Neuronal stem cell (in vitro differentiated cells): ENCODE measurements around the gene RPL36AL.
A peak's percentile ranks its signal among the peaks of the same experiment; 100 is the strongest.

Experiments used
- DNase-seq: peaks from one replicate; pipeline ENCODE4 v3.0.0-alpha.2; 2013; ENCODE audit warnings: low spot score
- H2AFZ ChIP-seq: one replicate; pipeline ENCODE4 v1.6.1; 2013; ENCODE audit warnings: mild to moderate bottlenecking, low read length, inconsistent platforms
- H2AK5ac ChIP-seq: 2 replicates; pipeline ENCODE4 v1.6.1; 2013; ENCODE audit warnings: low read depth, mild to moderate bottlenecking, inconsistent platforms, low read length, moderate library complexity, mixed read lengths
- H2BK120ac ChIP-seq: 2 replicates; pipeline ENCODE4 v1.6.1; 2013; ENCODE audit warnings: low read depth, mild to moderate bottlenecking, inconsistent platforms, low read length, moderate library complexity, mixed read lengths
- H2BK12ac ChIP-seq: one replicate; pipeline ENCODE4 v1.6.1; 2013; ENCODE audit warnings: low read length, inconsistent platforms
- H2BK15ac ChIP-seq: 2 replicates; pipeline ENCODE4 v1.6.1; 2013; ENCODE audit warnings: mild to moderate bottlenecking, low read length, inconsistent platforms, mixed read lengths
- H2BK5ac ChIP-seq: one replicate; pipeline ENCODE4 v1.6.1; 2013; ENCODE audit warnings: inconsistent platforms, mild to moderate bottlenecking, low read length, moderate library complexity
- H3K14ac ChIP-seq: one replicate; pipeline ENCODE4 v1.6.1; 2013; ENCODE audit warnings: low read length, inconsistent platforms
- H3K18ac ChIP-seq: 2 replicates; pipeline ENCODE4 v1.6.1; 2013; ENCODE audit warnings: low read length, inconsistent platforms
- H3K23ac ChIP-seq: 2 replicates; pipeline ENCODE4 v1.6.1; 2013; ENCODE audit warnings: low read depth, mild to moderate bottlenecking, mixed read lengths, low read length, inconsistent platforms; ENCODE audit not compliant: poor library complexity
- H3K27ac ChIP-seq: replicated peaks from 3 replicates; pipeline ENCODE4 v1.5.1; 2013; ENCODE audit warnings: low read length, inconsistent platforms
- H3K27me3 ChIP-seq, 3 experiments: 2 replicates each; pipeline ENCODE4 v1.6.1; 2013; ENCODE audit warnings: low read length in 3 of 3, mild to moderate bottlenecking in 2 of 3, inconsistent platforms in 1 of 3, low read depth in 1 of 3, mixed read lengths in 1 of 3, moderate library complexity in 1 of 3; ENCODE audit not compliant: control insufficient read depth in 3 of 3, insufficient read depth in 3 of 3
- H3K36me3 ChIP-seq, 2 donors: replicated peaks in 1 of 2; 2 replicates each; pipeline ENCODE4 v1.6.1; 2013; ENCODE audit warnings: low read length in 2 of 2; ENCODE audit not compliant: control insufficient read depth in 2 of 2, insufficient read depth in 2 of 2
- H3K4ac ChIP-seq: 2 replicates; pipeline ENCODE4 v1.6.1; 2013; ENCODE audit warnings: inconsistent platforms, mild to moderate bottlenecking, low read length, moderate library complexity
- H3K4me1 ChIP-seq, 2 donors: 1 replicate in 1 of 2; 2 replicates in 1 of 2; pipeline ENCODE4 v1.6.1; 2013; ENCODE audit warnings: low read length in 2 of 2, low read depth in 1 of 2; ENCODE audit not compliant: control insufficient read depth in 2 of 2, insufficient read depth in 1 of 2
- H3K4me2 ChIP-seq: one replicate; pipeline ENCODE4 v1.6.1; 2013; ENCODE audit warnings: mild to moderate bottlenecking, low read length, inconsistent platforms; ENCODE audit not compliant: insufficient read depth, poor library complexity, severe bottlenecking
- H3K4me3 ChIP-seq, 2 donors: 2 replicates each; pipeline ENCODE4 v1.5.1; 2013; ENCODE audit warnings: low read length in 2 of 2, mild to moderate bottlenecking in 2 of 2, inconsistent platforms in 1 of 2, moderate library complexity in 1 of 2
- H3K79me1 ChIP-seq: one replicate; pipeline ENCODE4 v1.6.1; 2013; ENCODE audit warnings: low read depth, mild to moderate bottlenecking, inconsistent platforms, low read length, moderate library complexity
- H3K9ac ChIP-seq: one replicate; pipeline ENCODE4 v1.6.1; 2013; ENCODE audit warnings: mild to moderate bottlenecking, low read depth, low read length, inconsistent platforms; ENCODE audit not compliant: poor library complexity
- H3K9me3 ChIP-seq, 2 donors: replicated peaks in 1 of 2; 2 replicates each; pipeline versions ENCODE3 to v1.6.1; 2013; ENCODE audit warnings: low read length in 2 of 2, mild to moderate bottlenecking in 2 of 2, inconsistent platforms in 1 of 2, low read depth in 1 of 2, mixed read lengths in 1 of 2, moderate library complexity in 1 of 2; ENCODE audit not compliant: control insufficient read depth in 2 of 2, insufficient read depth in 1 of 2
- H4K8ac ChIP-seq: one replicate; pipeline ENCODE4 v1.6.1; 2013; ENCODE audit warnings: low read depth, mild to moderate bottlenecking, inconsistent platforms, low read length, moderate library complexity
- H4K91ac ChIP-seq: one replicate; pipeline ENCODE4 v1.6.1; 2013; ENCODE audit warnings: low read length, low read depth, mild to moderate bottlenecking, inconsistent platforms; ENCODE audit not compliant: poor library complexity
- WGBS, 2 donors: extraction: QIAGEN DNeasy Blood & Tissue Kit; methylation state at CpG; one replicate each; pipeline ENCODE4 v1.1.7; 2013; ENCODE audit warnings: missing lambda C conversion rate in 2 of 2, mixed read lengths in 1 of 2; ENCODE audit not compliant: insufficient read length in 2 of 2, insufficient replicate concordance in 1 of 2; ENCODE audit errors: extremely low coverage in 2 of 2; 5-methylcytosine and 5-hydroxymethylcytosine counted together

The RPL36AL gene

DNA sequence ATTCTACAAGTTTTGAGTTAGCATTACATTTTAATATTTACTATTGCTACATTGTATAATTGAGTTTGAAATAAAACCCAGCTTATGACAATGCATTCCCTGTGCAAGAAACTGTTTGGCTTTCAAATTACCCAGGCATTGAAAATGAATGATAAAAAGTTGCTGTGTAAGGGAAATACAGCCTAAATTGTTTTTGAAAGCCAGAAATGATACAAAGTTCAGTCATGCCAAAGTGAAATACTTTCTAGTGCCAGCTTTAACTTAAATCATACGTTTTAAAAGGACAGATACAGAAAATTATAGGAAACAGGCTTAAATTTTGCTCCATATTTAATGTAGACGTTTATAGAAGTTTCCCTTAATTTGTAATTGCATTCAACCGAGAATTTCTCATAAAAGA is 3.0 kb upstream of the RPL36AL start:
- Histone ChIP-seq H2AK5ac (no peak overlapping the region), H3K14ac (no peak overlapping the region), H3K9ac (no peak overlapping the region), H4K8ac (no peak overlapping the region), H3K9me3 (no peaks in the 10 kb centered on the region), H3K23ac (no peak overlapping the region), H3K4ac (no peak overlapping the region), H3K79me1 (peaks cover 4% of the 10 kb centered on the region), H4K91ac (no peak overlapping the region), H3K4me1 (peaks cover 2 to 15% of the 10 kb centered on the region in 2 donors), H3K4me3 (no peak overlapping the region), H3K18ac (no peak overlapping the region), H3K4me2 (no peak overlapping the region), H3K27ac (no peak overlapping the region), H2BK120ac (no peak overlapping the region), H2BK15ac (no peak overlapping the region), H2BK12ac (no peak overlapping the region), H2AFZ (no peak overlapping the region), H2BK5ac (no peak overlapping the region), H3K27me3 (no peaks in the 10 kb centered on the region), H3K36me3 (peaks cover 4 to 77% of the 10 kb centered on the region in 2 donors)
- no CpG with 5 or more reads among the region's 3 CpGs for WGBS, 2 donors
- no peak for DNase-seq

DNA sequence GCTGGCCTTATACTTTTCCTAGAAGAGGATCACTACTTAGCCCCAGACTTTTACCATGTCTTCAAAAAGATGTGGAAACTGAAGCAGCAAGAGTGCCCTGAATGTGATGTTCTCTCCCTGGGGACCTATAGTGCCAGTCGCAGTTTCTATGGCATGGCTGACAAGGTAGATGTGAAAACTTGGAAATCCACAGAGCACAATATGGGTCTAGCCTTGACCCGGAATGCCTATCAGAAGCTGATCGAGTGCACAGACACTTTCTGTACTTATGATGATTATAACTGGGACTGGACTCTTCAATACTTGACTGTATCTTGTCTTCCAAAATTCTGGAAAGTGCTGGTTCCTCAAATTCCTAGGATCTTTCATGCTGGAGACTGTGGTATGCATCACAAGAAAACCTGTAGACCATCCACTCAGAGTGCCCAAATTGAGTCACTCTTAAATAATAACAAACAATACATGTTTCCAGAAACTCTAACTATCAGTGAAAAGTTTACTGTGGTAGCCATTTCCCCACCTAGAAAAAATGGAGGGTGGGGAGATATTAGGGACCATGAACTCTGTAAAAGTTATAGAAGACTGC is 1.7 kb upstream of the RPL36AL start:
- no peak for DNase-seq
- no peak overlapping the region for H3K27ac ChIP-seq
- no peak overlapping the region for H3K18ac ChIP-seq
- H2BK12ac ChIP-seq, result no peak overlapping the region
- H3K27me3 ChIP-seq, result no peaks in the 10 kb centered on the region
- no peak overlapping the region for H3K9ac ChIP-seq
- WGBS, 2 donors, result no CpG with 5 or more reads among the region's 3 CpGs
- H3K14ac ChIP-seq, result no peak overlapping the region
- H3K79me1 ChIP-seq, result peaks cover 4% of the 10 kb centered on the region
- no peak overlapping the region for H2BK15ac ChIP-seq
- no peaks in the 10 kb centered on the region for H3K9me3 ChIP-seq
- H4K91ac ChIP-seq, result no peak overlapping the region
- peak overlapping the region; percentile 85 for H3K4me2 ChIP-seq
- H3K4me1 ChIP-seq, result peaks cover 2 to 15% of the 10 kb centered on the region in 2 donors
- H2BK5ac ChIP-seq, result no peak overlapping the region
- H3K4me3 ChIP-seq, result peak overlapping the region in 1 of 2 donors; percentile 76
- no peak overlapping the region for H2AK5ac ChIP-seq
- H3K36me3 ChIP-seq, result peaks cover 8 to 77% of the 10 kb centered on the region in 2 donors
- H3K23ac ChIP-seq, result no peak overlapping the region
- no peak overlapping the region for H3K4ac ChIP-seq
- no peak overlapping the region for H4K8ac ChIP-seq
- H2BK120ac ChIP-seq, result no peak overlapping the region
- H2AFZ ChIP-seq, result no peak overlapping the region

DNA sequence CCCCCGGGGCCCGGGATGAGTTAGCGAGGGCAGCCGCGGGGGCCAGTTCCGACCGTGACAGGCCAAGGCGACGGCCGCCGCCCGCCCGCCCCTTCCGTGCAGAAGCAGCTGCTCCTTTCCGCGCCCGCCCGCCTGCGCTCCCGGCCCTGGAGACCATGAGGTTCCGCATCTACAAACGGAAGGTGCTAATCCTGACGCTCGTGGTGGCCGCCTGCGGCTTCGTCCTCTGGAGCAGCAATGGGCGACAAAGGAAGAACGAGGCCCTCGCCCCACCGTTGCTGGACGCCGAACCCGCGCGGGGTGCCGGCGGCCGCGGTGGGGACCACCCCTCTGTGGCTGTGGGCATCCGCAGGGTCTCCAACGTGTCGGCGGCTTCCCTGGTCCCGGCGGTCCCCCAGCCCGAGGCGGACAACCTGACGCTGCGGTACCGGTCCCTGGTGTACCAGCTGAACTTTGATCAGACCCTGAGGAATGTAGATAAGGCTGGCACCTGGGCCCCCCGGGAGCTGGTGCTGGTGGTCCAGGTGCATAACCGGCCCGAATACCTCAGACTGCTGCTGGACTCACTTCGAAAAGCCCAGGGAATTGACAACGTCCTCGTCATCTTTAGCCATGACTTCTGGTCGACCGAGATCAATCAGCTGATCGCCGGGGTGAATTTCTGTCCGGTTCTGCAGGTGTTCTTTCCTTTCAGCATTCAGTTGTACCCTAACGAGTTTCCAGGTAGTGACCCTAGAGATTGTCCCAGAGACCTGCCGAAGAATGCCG is 872 bp upstream of the RPL36AL start:
- H2BK12ac ChIP-seq, result no peak overlapping the region
- peaks cover 2 to 15% of the 10 kb centered on the region in 2 donors for H3K4me1 ChIP-seq
- H3K27ac ChIP-seq, result peak overlapping the region; percentile 91
- H2BK15ac ChIP-seq, result peak overlapping the region; percentile 92
- H3K14ac ChIP-seq, result peak overlapping the region; percentile 86
- no peak overlapping the region for H3K4ac ChIP-seq
- no peak for DNase-seq
- no peaks in the 10 kb centered on the region for H3K27me3 ChIP-seq
- H2AK5ac ChIP-seq, result peak overlapping the region; percentile 66
- peak overlapping the region; percentile 96 for H2BK5ac ChIP-seq
- peak overlapping the region; percentile 76 to 98 for H3K4me3 ChIP-seq
- peak overlapping the region; percentile 98 for H3K18ac ChIP-seq
- no CpG with 5 or more reads among the region's 65 CpGs for WGBS, 2 donors
- peak overlapping the region; percentile 99 for H3K9ac ChIP-seq
- H3K79me1 ChIP-seq, result peaks cover 4% of the 10 kb centered on the region
- peak overlapping the region; percentile 61 for H2BK120ac ChIP-seq
- H3K23ac ChIP-seq, result peak overlapping the region; percentile 99
- peaks cover 6 to 77% of the 10 kb centered on the region in 2 donors for H3K36me3 ChIP-seq
- peak overlapping the region; percentile 85 for H3K4me2 ChIP-seq
- H4K8ac ChIP-seq, result no peak overlapping the region
- peak overlapping the region; percentile 95 for H2AFZ ChIP-seq
- no peak overlapping the region for H4K91ac ChIP-seq
- H3K9me3 ChIP-seq, result no peaks in the 10 kb centered on the region

DNA sequence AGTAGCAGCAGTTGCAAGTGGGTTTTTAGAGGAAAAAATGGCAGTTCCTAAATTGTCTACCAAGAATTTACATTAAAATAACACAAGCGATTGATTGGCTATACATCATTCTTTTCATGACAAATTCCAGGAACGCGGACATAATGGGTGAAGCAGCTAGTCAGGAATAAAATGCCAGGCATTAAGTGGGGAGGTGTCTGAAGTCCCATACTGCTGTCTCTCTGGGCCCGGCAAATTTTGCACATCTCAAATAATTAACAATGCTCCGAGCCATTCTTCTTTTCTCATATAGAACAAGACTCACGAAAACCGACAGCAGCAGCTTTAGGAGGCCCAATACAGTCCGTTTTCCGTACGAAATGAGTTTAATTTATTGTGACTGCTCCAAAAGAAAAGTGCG is 696 bp downstream of the RPL36AL start:
- no CpG with 5 or more reads among the region's 11 CpGs for WGBS, 2 donors
- Histone ChIP-seq H3K36me3 (peaks cover 8 to 77% of the 10 kb centered on the region in 2 donors), H3K9me3 (no peaks in the 10 kb centered on the region), H2BK12ac (no peak overlapping the region), H3K18ac (no peak overlapping the region), H3K27ac (no peak overlapping the region), H3K27me3 (no peaks in the 10 kb centered on the region), H3K23ac (no peak overlapping the region), H3K79me1 (peaks cover 4% of the 10 kb centered on the region), H3K9ac (no peak overlapping the region), H2AK5ac (no peak overlapping the region), H3K4me3 (peak overlapping the region; percentile 76 to 88), H3K4me2 (peak overlapping the region; percentile 50), H4K8ac (no peak overlapping the region), H2BK5ac (no peak overlapping the region), H3K4me1 (peaks cover 2 to 15% of the 10 kb centered on the region in 2 donors), H2BK15ac (no peak overlapping the region), H3K14ac (no peak overlapping the region), H3K4ac (no peak overlapping the region), H4K91ac (no peak overlapping the region), H2BK120ac (no peak overlapping the region), H2AFZ (peak overlapping the region; percentile 95)
- no peak for DNase-seq
